CD4-positive, alpha-beta T cell treated with Interleukin-12 subunit alpha and Interleukin-12 subunit beta, for 1 hour (primary cell): ENCODE measurements around the gene INHBA.

Experiments
- DNase-seq: peaks from one replicate; pipeline ENCODE4 v3.0.0-alpha.2; 2020

Gene INHBA

DNA sequence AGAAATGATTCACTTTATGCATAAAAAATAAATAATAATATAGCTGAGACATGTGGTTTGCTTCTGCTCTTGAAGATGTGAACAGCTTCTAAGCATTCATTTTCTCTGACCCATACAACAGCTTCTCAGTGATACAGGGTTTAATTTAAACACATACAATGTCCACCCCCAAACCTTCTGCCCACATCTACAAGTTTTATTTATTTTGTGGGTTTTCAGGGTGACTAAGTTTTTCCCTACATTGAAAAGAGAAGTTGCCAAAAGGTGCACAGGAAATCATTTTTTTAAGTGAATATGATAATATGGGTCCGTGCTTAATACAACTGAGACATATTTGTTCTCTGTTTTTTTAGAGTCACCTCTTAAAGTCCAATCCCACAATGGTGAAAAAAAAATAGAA, 17.2 kb downstream of the INHBA start:
- DNase-seq, result no peak

DNA sequence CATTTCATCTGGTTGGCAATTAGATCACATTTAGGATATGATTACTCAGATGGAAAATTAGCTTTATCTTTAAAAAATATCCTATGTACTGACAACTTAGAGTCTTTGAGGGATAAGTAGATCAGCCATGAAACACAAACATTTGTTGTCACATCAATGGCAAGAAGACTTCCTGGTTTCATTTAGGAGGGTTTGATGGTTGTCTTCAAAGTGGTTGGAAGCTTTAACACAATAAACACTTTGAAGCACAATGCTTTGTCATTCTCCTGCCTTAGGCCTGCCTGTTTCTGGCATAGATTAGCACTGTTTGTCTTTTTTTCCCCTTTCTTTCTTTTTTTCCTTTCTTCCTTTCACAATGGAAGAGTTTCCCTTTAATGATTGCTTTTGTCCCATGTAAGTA, 20.5 kb downstream of the INHBA start:
- DNase-seq, result no peak

DNA sequence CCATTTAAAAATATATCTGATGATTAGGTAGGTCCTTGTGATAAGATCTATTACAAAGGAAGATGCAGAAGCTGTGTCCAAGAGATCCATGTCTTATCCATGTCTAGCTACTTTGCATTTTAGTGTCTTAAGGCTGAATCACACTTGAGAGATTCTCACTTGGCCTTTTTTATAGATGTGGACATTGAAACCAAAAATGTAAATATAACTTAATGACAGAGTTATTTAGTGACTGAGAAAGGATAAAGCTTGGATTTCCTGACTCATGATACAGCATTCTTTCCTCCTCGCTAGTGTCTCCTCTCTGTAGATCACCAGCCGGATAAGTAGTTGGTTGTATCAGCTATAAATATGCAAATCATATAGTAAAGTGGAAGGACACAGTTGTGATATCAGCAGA, 23.3 kb downstream of the INHBA start:
- DNase-seq, result no peak

DNA sequence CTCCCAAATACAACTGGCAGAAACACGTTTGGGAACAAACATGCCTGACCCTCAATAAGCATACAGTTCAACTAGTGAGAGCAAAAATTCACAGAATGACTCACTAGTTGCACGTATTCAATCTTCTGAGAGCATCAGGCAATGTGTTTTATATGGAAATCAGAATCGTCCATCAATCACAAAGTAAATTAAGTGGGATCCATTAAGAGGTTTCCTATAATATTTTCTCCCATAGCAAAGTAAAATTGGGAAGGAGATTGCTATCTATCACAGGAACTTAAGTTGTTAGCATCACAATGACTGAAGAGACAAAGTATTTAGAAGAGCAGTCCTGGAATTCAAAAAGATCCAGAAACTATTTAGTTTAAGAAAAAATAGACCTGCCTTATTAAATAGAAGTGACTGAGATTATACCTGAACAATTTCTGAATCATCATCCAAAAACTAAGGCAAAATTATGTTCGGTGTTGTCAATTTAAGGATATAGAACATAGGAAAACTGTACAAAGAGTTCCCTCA, 28.3 kb downstream of the INHBA start:
- no peak for DNase-seq

DNA sequence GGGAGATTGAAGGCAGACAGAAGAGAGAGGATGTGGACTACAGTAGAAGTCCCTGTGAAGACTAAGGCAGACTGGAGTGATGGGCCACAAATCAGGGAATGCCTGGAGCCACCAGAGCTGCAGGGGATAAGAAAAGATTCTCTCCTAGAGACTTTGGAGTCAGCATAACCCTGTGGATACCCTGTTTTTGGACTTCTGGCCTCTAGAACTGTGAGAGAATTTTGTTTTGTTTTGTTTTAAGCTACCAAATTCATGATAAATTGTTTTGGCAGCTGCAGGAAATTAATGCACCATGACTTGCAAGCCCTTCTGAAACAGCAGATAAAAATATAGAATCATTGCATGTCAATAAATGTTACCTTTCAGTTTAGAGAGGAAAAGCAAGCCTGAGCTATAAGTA, 41.3 kb downstream of the INHBA start:
- DNase-seq, result no peak

DNA sequence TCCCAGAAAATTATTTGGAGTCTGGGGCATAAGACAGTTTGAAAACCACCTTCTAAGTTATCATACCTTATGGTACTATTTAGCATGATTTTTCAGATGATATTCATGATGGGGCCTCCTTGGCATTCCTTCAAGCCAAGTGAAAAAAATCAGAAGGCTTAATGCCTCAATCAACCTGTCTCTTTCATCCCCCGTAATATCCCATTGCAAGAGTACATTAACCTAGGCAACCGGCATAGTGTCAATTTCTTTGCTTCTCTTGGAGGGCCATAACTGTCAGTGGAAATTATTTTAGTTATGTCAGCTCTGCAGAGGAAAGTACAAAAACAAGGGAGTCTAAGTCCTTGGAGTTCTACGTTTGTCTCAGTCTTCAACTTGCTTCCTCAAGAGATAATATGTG, 43.4 kb downstream of the INHBA start:
- no peak for DNase-seq

DNA sequence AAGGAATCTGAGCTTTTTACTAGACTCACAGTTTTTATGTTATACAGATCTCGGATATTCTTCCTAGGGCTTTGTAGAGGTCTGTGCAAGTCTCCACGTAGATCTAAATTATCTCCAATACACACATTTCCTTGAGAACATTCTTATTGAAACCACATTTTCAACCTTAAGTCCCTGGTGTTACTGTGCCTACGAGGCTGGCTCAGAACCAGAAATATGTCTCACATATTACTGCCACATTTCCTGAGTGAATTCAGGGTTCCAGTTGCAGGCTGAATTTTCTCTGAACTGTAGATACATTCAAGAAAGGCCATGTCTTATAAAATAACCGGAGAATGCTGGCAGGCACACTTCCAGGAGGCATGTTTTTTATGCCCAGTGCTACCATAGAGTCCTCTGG, 46.5 kb downstream of the INHBA start:
- DNase-seq, result no peak

DNA sequence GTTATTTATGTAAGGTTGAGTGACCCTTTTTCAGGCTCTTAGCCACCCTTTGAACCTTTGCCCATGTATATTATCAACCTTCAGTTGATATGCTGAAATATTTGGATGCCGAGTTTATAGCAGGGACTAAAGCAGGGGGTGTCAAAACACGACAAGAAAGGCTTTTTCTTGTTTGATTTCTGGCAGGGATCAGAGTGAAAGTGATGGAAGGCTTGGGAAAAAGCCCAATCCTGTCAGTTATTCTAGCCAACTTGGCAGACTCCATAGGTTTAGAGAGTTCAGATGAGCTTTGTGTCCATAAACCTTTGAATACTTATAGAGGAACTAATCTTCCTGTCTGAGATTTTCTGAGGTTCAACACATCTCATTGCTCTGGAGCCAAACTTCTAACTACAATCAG, 47.5 kb downstream of the INHBA start:
- no peak for DNase-seq

DNA sequence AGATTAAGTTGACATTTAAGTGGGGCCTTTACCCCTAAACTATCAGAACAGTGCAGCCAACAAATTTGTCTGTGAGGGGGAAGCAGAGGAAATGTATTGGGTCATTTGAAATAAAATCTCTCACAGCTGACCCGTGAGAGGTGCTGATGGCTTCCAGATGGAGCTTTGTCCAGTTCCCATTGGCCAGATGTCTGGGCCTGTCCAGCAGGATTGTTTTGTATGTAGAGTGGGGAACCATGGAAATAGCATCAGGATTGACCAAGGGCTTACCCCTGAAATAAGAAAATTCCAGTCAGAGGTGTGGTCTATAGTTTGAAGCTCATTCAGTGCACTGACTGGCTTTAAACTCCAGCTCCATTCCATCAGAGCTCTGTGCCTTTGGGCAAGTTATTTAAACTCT, 50.6 kb downstream of the INHBA start:
- no peak for DNase-seq

DNA sequence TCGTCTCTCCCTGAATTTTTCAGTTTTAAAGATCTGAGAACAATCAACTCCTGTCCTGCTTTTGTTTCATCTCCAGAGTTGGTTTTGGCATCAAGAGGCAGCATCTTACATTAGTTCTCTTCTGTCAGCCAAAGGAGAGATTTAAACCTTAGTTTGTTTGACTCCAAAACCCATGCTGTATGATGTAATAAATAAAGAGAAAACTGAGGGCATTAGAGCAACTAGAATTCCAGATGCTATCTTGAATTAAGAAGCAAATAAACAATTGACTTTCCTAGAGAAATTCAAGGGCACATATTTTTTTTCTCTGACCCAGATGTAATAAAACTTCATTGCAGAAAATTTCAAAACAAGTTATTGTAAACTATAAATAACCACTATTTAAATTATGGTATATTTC, 54.4 kb downstream of the INHBA start:
- no peak for DNase-seq

DNA sequence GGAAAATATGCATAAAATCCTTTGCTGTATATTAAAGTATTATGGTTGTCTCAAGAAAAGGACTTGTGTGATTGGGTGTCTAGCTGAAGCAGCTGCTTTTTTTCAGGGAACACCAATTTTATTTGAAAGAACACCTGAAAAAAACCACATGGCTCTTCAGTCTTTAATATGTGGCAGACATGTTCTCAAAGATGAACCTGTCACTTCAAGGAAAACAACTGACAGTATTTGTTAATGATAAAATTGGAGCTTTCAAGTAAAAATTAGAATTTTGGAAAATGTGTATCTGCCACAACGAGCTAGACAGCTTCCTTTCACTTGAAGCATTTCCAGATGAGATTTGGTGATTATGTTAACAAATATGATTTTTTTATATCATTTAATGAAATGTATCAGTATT, 59.3 kb downstream of the INHBA start:
- DNase-seq, result no peak

DNA sequence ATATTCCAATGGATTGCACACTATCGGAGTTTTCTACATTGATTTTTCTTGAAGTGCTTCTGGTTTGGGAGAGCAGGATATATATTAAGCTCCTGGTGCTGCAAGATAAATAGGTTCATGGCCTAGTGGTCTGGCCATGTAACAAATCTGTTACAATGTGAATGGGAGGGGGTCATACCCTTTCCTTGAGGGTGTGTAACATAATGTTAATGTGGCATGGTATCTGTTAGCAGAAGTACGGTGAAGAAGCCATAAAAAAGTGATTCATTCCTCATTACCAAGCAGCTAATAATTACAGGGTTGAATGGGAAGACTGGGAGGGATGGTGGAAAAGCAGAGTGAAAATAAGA, 61.2 kb downstream of the INHBA start:
- DNase-seq, result no peak

DNA sequence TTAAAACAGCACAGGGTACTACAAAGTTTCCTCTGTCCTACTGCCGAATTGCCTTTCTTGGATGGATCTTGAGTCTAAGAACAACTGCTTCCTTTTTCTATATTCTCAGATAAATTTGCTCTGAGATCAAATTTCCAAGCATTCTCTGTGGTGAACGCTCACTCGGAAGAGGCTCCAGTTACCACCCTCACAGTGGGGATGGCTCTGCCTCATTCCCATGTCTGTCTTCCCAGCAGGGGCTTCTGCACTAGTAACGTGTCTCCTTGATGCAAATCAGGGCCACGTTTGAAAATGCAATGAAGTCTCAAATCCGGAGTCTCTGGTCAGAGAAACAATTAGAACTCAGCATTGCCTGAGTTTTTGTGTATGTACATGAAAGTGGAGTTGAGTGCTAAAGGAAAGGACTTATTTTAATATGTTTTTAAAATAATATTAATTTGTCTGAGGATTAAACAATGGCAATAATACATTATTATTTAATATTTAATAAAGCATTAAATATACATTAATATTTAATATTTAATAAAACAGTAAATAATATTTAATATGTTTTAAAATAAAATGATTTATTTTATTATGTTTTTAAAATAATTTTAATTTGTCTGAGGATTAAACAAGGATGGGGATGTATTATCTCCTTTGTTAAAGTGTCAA, 61.8 kb downstream of the INHBA start:
- no peak for DNase-seq

DNA sequence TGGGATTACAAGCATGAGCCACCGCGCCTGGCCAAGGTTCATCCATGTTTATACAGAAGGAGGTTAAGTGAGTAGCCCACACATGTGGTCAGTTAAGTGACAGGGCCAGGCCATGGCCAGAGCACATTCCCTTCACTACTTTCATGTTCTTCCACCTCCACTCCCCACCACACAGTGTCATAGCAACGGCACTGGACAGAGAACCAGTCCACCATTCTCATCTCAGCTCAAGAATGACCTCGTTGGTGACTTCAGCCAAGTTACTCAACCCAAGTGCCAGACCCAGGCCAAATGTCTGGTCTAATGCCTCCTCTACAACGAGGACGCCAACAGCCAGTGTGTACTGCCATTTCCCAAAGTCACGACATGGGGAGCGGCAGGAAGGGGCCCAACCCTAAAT, 62.4 kb downstream of the INHBA start:
- no peak for DNase-seq

DNA sequence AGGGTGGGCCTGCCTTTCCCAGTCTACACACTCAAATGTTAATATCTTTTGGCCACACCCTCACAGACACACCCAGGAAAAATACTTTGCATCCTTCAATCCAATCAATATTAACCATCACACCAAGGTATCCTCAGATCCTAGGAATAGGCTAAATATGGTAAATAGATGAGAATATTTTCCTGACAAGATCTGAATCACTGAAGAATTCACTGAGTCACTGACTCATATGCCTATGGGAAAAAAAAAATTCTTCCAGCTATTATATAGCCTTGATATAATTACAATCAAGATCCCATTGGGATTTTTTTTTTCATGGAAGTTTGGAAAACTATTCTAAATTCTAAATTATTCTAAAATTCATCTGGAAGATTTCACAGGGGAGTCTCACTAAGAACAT, 65.8 kb downstream of the INHBA start:
- DNase-seq, result no peak
